GM12875 (cell line): ENCODE results near the gene NGB.
"Not testable (repeated sequence)": the region's sequence is repeated elsewhere in the genome, so short reads cannot be mapped to it uniquely, and the experiment has no call there.

Source experiments
- H3K4me3 ChIP-seq: one replicate; pipeline ENCODE4 v1.5.1; 2011; ENCODE audit warnings: low read depth, low read length, control low read depth
- CTCF ChIP-seq: IDR thresholded peaks from 2 replicates; pipeline ENCODE4 v1.5.1; 2011; ENCODE audit warnings: low read depth, mild to moderate bottlenecking, control low read depth, inconsistent platforms, low read length, moderate library complexity, borderline replicate concordance; ENCODE audit not compliant: insufficient read depth

Gene NGB

GRCh38 chr14:77296906-77297305 lies 25.9 kb upstream of the NGB start:
- no peak for TF ChIP-seq CTCF
- H3K4me3 ChIP-seq = no peak overlapping the region

GRCh38 chr14:77296155-77296554 lies 25.1 kb upstream of the NGB start:
- H3K4me3 ChIP-seq = no peak overlapping the region
- TF ChIP-seq CTCF = no peak

- peak; percentile 11; the same call in 1 of the 2 replicates for TF ChIP-seq CTCF
Measured at GRCh38 chr14:77290705-77291104, 19.7 kb upstream of the NGB start.

GRCh38 chr14:77286576-77286975 lies 15.6 kb upstream of the NGB start:
- no peak overlapping the region for H3K4me3 ChIP-seq
- TF ChIP-seq CTCF = no peak

More at GRCh38 chr14:77290705-77291104, 19.7 kb upstream of the NGB start:
- no peak overlapping the region for H3K4me3 ChIP-seq

GRCh38 chr14:77284466-77284865 lies 13.5 kb upstream of the NGB start:
- TF ChIP-seq CTCF = no peak
- no peak overlapping the region for H3K4me3 ChIP-seq

GRCh38 chr14:77284066-77284465 lies 13.1 kb upstream of the NGB start:
- TF ChIP-seq CTCF = no peak

GRCh38 chr14:77281852-77282410 lies 10.9 kb upstream of the NGB start:
- H3K4me3 ChIP-seq = no peak overlapping the region
- TF ChIP-seq CTCF = no peak

More at GRCh38 chr14:77284066-77284465, 13.1 kb upstream of the NGB start:
- H3K4me3 ChIP-seq = no peak overlapping the region

GRCh38 chr14:77280921-77281320 lies 9.9 kb upstream of the NGB start:
- not testable (repeated sequence) for H3K4me3 ChIP-seq
